ENCODE measurements around the gene WDR46. TPM values are rescaled to one million over a fixed set of nuclear protein-coding genes. Genes with fewer than 3 reads are reported as not detected.

WDR46 gene, protein sequence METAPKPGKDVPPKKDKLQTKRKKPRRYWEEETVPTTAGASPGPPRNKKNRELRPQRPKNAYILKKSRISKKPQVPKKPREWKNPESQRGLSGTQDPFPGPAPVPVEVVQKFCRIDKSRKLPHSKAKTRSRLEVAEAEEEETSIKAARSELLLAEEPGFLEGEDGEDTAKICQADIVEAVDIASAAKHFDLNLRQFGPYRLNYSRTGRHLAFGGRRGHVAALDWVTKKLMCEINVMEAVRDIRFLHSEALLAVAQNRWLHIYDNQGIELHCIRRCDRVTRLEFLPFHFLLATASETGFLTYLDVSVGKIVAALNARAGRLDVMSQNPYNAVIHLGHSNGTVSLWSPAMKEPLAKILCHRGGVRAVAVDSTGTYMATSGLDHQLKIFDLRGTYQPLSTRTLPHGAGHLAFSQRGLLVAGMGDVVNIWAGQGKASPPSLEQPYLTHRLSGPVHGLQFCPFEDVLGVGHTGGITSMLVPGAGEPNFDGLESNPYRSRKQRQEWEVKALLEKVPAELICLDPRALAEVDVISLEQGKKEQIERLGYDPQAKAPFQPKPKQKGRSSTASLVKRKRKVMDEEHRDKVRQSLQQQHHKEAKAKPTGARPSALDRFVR
- total RNA-seq = 15.1 TPM
- long read RNA-seq, transcript WDR46-231 (15 exons, 2,358 nt) = major isoform, 25 of 33 reads
- long read RNA-seq, partial matches to known transcripts = 7 of 33 reads
- long read RNA-seq, other reads (novel, unspliced or antisense) = 1 of 33 reads

DNA sequence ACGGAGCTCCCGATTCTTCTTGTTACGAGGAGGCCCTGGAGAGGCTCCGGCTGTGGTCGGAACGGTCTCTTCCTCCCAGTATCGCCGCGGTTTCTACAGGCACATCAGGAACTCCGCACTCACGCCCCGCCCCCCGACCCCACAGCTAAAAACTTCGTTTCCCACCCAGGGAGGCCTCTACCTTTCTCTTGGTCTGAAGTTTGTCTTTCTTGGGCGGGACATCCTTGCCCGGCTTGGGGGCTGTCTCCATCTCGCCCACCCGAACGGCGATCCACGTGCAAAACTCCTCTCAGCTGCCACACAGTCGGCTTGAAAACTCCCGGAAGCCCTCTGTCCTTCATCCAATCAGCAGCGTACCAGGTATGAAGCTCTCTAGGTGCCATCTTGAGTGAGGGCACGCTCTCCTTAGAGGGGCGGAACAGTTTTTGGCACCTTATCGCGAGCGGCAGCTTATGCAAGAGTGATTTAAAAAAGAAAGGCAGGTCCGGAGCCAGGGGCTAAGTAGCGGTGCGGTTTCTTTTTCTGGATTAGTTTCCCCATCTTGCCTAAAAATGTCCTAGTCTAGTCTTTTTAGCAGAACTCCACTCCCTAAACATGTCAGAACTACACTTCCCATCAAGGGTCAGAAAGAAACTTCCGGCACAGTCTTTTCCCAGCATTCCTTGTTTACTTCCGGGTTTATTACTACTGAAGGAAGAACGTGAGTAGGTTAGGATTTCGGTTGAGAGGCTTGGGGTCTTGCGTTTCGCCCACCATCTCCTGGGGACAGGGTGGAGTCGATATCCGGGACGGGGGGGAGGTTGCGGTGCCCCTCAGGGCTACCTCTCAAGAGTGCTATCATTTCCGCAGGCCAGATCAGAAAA is at the start of gene WDR46, which contains the start of gene PFDN6:
Gene WDR46 (minus strand): TSS at position 319 of the 863 bp plus-strand sequence. CDS start 69 bp downstream, at position 250.
Gene PFDN6 (plus strand): TSS at position 681 of the 863 bp plus-strand sequence. CDS start 256 bp downstream, outside the sequence.
- peak; percentile 95 for ATAC-seq
- DNase-seq = peak; percentile 75
- intact Hi-C loops (cut with micrococcal nuclease) = no loop called here

DNA sequence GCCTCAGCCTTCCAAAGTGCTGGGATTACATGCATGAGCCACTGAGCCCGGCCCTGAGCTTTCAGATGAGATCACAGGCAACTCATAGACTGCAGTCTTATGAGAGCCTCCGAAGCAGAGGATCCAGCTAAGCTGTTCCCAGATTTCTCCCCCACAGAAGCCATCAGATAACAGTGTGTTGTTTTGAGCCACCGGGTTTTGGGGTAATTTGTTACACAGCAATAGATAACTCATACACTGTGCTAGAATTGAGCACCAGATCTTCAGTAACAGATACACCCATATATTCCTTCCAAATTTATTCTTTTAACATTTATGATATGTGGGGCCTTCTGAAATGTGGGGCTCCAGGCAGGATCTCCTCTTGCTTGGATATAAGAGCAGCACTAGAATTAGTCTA is 47.5 kb upstream of the WDR46 start:
- DNase-seq = no peak
- no peak for ATAC-seq

GRCh38 chr6:33335916-33336315 is 46.9 kb upstream of the WDR46 start:
- DNase-seq = no peak
- intact Hi-C loops (cut with micrococcal nuclease) = no loop called here
- no peak for ATAC-seq

More for the DNA sequence above, 47.5 kb upstream of the WDR46 start:
- intact Hi-C loops (cut with micrococcal nuclease) = no loop called here

- ATAC-seq (no peak), DNase-seq (no peak)
- intact Hi-C loops (cut with micrococcal nuclease) = no loop called here
Observed at GRCh38 chr6:33333666-33334065, 44.6 kb upstream of the WDR46 start.

DNA sequence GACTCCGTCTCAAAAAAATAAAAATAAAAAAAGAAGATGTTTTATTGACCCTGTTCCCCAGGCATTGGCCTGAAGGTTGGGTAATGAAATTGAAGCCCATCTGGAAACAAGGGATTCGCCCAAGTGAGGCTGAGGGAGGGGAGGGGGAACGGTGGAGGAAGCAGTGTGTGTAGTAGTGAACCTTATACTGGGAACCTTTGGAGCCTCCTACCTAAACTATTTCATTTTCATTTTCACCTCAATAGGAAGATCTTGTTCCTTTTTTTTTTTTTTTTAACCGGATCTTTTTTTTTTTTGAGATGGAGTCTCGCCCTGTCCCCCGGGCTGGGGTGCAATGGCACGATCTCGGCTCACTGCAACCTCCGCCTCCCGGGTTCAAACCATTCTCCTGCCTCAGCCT is 41.7 kb upstream of the WDR46 start:
- DNase-seq = no peak
- ATAC-seq = no peak
- intact Hi-C loops (cut with micrococcal nuclease) = no loop called here

DNA sequence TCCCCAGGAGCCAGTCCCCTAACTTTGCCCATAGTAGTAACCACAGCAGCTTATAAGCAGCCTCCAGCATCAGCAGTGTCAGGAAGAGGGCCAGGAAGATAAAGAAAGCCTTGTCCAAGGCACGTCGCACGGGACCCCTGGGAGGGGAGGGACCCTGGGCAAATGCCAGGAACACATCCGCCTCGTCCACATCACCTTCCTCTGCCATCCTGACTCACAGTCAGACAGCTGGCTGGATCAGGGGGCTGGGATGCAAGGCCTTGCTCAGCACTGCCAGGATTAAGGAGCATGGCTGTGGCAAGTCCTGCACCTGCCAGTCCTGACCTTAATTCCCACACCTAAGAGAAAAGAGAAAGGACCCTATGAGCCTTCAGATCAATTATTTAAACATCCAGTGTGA is 40.0 kb upstream of the WDR46 start:
- no peak for DNase-seq
- ATAC-seq = no peak
- intact Hi-C loops (cut with micrococcal nuclease) = no loop called here

DNA sequence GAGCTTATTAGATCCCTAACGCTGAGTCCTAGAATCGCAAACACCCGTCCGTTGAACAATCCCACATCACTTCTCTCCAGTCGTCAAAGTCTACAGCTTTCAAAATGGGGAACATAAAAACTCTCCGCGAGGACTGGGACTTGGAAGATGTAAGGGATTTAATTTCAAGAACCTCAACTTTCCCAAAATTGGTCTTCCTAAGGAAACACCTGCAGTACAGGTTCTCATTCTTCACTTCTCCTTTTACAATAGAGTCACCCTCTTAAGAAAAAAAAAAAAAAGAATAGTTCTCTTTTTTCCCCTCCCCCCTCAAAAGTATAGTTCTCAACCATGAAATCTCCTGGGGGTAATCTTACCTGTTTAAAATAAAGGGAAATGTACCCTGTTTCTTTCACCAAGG is 35.1 kb upstream of the WDR46 start:
- intact Hi-C loops (cut with micrococcal nuclease) = no loop called here
- ATAC-seq (no peak), DNase-seq (no peak)

DNA sequence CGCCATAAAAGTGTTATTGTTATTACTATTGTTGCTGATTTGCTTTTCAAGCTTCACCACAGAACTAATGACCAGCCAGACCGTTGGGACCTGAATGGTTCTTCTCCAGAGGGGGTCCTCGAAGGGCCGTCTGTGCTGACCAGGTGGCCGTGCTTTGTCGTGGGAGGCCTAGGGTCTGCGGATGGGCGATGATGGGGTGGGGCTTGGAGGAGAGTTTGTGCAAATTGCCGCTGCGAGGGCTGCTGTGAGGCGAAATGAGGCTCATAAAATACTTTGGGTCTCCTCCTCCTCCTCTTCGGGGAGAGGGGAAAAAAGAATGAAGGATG is 34.5 kb upstream of the WDR46 start:
- ATAC-seq = no peak
- intact Hi-C loops (cut with micrococcal nuclease) = no loop called here
- no peak for DNase-seq

- DNase-seq (no peak), ATAC-seq (no peak)
- intact Hi-C loops (cut with micrococcal nuclease) = no loop called here
Observed at GRCh38 chr6:33321227-33321626, 32.2 kb upstream of the WDR46 start.

GRCh38 chr6:33320315-33321181 is 31.5 kb upstream of the WDR46 start:
- peak; percentile 77 for DNase-seq

GRCh38 chr6:33319939-33320314 is 30.9 kb upstream of the WDR46 start:
- ATAC-seq (no peak), DNase-seq (no peak)
- intact Hi-C loops (cut with micrococcal nuclease) = no loop called here

More at GRCh38 chr6:33320315-33321181, 31.5 kb upstream of the WDR46 start:
- intact Hi-C loops (cut with micrococcal nuclease) = no loop called here
- ATAC-seq = no peak

- intact Hi-C loops (cut with micrococcal nuclease) = no loop called here
- no peak for ATAC-seq
- DNase-seq = no peak
Observed at GRCh38 chr6:33318426-33319073, 29.5 kb upstream of the WDR46 start.

GRCh38 chr6:33317669-33318425 is 28.8 kb upstream of the WDR46 start, which contains the start of gene ZBTB22:
Gene ZBTB22, minus strand, starts transcription at chr6:33317744. Its CDS starts 828 bp downstream, at chr6:33316916.
- ATAC-seq (peak; percentile 76), DNase-seq (peak; percentile 99)
- intact Hi-C loops (cut with micrococcal nuclease) = no loop called here

GRCh38 chr6:33317419-33317668 is 28.3 kb upstream of the WDR46 start:
- no peak for DNase-seq
- intact Hi-C loops (cut with micrococcal nuclease) = no loop called here
- ATAC-seq = peak; percentile 4

DNA sequence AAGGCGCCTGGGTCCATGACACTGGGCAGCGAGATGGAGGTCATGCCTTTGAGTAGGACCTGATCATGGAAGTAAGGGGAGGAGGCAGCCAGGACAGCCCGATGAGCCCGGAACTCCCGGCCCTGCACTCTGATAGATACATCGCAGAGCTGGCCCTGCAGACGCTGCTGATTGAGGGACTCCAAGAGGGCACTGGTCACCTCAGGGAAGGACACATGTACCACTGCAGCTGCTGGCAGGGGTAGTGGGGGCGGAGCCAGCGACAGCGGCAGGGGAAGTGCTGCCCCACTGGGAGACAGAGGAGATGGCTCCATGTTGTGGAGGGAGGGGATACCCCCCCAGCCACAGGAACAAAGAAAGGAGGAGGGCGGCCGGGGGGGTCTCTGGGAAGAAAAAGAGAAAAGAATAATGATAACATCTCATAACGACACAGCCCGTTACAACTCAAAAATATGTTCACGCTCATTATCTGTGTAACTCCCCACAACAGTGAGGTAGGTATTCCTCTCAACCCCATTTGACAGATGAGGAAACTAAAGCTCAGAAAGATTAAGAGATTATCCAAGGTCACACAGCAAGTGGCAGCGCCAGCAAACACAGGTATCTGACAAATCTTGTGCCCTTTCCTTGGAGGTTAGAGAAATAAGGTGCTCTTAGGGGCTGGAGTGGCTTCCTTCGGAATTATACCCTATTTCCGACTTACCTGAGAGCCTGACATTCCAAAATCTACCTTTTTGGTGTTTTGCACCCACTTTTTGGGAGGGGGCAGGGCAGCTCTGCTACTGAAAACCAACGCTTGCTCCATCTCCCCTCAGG is 27.8 kb upstream of the WDR46 start:
- intact Hi-C loops (cut with micrococcal nuclease) = no loop called here
- peak; percentile 0 for ATAC-seq

GRCh38 chr6:33315793-33316602 is 27.0 kb upstream of the WDR46 start:
- intact Hi-C loops (cut with micrococcal nuclease) = no loop called here
- DNase-seq (no peak), ATAC-seq (no peak)

More for the DNA sequence above, 27.8 kb upstream of the WDR46 start:
- peak; percentile 68 for DNase-seq

All from left ventricle myocardium superior (tissue), 1 donor.